Raji (cell line): ENCODE measurements around the gene PPP1R3E.
A peak's percentile ranks its signal among the peaks of the same experiment; 100 is the strongest.

Source experiments
- POLR2A ChIP-seq: IDR thresholded peaks from 2 replicates; pipeline ENCODE4 v1.6.1; 2011; ENCODE audit warnings: low read depth, low read length, control low read depth; ENCODE audit not compliant: insufficient read depth

Gene PPP1R3E

DNA sequence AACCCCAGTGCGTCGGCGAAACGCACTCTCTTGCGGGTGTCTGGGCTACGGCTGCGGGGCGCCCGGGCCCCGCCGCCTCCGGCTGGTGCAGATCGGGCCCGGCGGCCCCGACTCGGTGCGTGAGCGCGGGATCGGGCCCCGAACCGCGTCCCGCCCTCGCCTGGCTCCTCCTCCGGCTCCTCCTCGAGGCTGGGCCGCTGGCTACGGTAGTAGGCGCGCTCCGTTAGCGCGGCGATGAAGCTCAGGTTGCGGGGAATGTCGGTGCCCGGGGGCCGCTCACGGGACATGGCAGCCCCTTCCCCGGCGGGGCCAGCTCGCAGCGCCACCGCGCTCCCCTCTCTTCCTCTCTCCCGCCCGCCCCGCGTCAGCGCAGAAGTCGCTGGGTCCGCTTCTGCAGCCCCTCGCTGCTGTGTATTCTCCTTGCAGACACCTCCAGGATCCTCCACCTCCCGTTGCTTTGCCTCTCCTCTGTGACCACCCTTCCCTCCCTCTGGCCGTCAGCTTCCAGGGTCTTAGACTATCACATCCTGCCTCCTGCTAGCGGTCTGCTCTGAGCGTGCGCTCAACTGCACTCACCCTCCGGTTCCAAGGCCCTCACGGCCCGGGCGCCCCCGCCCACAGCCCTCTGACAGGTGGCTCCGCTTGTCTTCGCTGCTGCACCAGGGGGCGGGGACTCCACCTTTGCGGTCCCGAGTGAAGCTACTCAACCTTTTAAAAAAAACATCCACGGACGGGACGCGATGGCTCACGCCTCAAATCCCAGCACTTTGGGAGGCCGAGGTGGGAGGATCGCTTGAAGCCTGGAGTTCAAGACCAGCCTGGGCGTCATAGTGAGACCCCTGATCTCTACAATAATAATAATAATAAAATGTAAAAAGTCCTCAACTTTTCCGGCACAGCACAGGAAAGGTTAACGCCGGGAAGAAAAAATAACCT lies at the start of gene PPP1R3E:
Gene PPP1R3E (minus strand): TSS at position 570 of the 936 bp plus-strand sequence. CDS start 283 bp downstream, at position 287.
- peak; percentile 98 for TF ChIP-seq POLR2A

DNA sequence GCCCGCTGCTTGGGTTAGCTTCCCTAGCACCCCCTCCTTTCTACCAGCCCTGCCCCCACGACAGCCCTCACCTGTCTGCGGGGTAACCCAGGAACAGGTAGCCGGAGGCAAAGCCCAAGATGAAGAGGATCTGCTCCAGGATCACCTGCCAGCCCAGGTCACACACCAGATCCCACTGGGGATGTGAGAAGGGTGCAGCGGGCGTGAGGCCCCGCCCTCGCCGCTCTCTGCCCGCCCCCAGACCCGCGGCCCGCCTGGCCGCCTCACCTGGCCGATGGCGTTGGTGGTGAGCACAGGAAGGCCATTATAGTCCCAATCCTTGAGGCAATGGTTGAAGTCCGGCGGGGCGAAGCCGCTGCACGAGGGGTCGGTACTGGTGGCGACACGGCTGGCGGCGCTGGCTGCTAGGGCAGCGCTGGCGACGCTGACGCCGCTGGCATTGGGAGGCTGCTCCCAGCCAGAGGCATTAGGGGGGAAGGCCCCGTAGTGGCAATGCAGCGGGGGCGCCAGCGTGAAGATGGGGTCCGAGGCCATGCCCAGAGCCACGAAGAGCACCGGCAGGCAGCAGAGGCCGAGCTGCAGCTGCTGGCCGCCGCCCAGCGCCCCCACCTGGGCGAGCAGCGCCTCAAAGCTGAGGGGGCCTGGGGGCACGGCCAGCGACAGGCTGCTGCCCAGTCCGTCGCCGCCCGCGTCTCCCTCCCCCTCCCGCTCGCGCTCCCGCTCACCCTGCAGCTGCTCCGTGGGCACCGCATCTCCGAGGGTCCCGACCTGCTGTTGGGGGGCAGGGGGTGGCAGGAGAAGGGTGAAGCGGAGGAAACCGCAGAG lies 49.2 kb upstream of the PPP1R3E start:
- TF ChIP-seq POLR2A, result no peak

DNA sequence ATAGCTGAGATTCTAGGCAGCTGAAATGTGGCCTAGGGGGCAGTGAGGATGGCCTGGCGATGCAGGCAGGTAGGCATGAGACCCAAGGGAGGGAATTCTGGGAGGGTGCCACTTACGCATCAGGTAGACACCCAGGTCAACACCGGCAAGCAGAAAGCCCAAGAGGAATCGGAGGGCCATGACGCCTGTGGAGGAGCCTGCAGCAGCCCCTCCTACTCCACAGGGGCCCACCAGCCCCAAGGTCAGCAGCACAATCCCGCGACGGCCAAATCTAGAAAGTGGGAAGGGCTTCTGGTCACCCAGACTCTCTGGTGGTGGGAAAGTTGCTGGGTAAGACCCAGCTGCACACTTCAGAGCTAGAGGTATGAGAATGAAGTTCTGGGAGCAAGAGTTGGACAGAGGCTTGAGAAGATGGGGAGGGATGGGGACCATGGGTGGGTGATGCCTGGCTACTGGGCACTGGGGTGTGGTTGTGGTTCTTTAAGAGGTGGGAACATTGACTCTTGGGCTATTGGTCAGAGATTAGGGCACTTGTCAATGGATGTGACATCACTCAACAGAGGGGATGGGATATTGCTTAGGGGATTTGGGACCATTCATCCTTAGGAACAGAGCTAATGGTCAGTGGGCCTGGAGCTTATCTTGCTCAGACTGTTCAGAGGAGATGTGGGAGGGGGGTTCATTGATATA lies 46.6 kb upstream of the PPP1R3E start:
- TF ChIP-seq POLR2A, result no peak

GRCh38 chr14:23348297-23348655 lies 45.6 kb upstream of the PPP1R3E start:
- TF ChIP-seq POLR2A, result no peak

DNA sequence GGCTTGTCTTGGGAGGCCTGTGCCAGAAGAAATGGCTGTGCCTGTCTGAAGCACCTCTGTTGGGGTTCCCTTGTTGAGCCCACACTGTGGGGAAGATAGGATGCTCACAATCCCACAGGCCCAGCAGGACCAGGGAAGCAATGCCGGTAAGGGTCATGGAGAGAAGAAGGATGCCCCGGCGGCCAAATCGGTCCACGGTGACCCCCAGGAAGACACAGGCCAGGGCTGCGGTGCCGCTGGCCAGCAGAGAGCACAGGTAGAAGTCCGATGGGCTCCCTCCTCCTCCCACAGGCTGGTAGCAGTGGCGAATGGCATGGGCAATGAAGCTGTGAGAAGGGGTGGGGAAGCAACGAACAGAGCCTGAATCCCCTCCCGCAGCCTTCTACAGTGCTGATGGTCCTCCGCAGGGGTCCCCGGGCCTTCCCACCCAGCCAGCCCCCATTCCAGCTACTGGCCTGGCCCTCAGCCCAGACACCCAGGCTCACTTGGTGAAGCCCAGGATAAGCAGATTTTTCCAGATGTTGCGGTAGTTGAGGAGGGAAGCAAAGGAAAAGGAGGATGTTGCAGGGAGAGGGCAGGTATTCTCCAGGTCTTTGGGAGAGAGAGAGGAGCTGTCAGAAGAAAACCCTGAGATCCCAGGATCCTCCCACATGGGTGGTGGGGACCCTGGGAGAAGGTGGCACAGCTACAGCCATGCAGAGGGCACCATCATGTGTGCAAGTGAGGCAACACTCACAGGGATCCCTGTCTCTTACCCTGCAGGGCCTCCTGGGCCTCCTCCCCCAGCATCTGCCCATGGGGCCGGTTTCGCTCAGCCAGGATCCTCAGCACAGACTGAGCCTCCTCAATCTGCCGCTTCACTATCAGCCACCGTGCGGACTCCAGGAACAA lies 45.0 kb upstream of the PPP1R3E start:
- TF ChIP-seq POLR2A, result no peak

- TF ChIP-seq POLR2A, result no peak
Measured at GRCh38 chr14:23346693-23347405, 44.2 kb upstream of the PPP1R3E start.

- TF ChIP-seq POLR2A, result no peak
Measured at GRCh38 chr14:23345987-23346692, 43.5 kb upstream of the PPP1R3E start.

- TF ChIP-seq POLR2A, result no peak
Measured at GRCh38 chr14:23344481-23344880, 41.8 kb upstream of the PPP1R3E start.

DNA sequence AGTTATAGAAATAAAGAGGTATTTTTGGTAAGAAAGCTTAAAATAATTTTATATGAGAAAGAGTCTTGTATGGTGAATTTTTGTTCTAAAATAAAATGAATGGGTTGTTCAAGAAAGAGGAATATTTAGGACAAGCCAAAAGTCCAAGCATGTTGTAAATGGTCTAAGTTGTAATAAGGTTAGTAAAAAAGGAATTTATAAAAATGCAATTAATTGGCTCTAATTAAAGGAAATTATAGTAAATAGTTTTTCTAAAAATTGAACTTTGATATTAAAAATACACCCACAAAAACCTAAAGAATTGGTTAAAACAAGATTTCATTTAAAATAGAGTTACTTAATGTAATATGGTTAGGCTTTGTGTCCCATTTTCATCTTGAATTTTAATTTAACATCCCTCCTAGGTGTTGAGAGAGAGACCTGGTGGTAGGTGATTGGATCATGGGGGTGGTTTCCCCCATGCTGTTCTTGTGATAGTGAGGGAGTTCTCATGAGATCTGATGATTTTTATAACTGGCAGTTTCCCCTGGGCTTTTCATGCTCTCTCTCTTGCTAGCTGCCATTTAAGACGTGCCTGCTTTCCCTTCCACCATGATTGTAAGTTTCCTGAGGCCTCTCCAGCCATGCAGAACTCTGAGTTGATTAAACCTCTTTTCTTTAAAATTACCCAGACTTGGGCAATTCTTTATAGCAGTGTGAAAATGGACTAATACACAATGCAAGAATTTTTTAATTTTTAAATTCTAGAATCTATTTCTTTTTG lies 37.0 kb upstream of the PPP1R3E start:
- no peak for TF ChIP-seq POLR2A

DNA sequence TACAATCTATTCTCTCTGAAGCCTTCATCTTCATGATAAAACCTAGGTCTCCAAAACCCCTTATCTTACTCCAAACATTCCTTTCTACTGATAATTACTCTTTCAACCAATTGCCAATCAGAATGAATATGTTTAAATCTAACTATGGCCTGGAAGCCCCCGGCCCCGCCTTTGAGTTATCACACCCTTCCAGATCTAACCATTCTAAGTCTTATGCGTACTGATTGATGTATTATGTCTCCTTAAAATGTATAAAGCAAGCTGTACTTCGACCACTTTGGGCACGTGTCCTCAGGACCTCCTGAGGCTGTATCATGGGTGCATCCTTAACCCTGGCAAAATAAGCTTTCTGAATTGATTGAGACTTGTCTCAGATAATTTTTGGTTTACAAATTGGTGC lies 33.0 kb upstream of the PPP1R3E start:
- TF ChIP-seq POLR2A, result no peak

DNA sequence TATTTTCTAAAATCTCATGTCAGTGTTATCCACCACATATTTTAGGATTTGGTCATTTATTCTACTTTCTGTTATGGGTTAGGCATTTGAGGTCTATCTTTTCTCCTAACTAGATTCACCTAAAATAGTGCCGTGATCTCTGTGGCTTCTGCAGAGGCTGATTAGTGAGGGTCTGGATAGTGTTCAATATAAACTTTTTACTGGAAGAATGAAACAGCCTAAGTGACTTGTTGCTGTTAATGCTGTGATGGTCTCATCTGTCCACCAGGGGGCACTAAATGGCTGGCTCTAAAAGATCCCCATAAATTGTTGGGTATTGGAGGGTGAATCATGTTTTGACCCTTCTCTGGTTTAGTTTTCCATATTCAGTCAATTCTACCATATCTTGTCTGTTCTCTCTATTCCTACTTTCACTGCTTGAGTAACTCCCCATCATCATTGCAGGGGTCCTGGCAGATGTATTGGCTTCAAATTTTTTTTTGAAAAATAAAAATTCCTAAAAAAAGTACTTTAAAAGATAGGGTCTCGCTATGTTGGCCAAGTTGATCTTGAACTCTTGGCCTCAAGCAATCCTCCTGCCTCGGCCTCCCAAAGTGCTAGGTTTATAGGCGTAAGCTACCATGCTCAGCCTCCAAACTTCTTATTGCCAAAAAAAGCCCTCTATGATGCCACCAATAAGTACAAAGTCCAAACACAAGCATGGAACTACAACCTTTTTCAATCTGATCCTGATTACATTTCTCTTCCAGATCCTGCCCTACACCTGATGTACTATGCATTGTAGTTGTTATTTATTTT lies 25.5 kb upstream of the PPP1R3E start:
- TF ChIP-seq POLR2A, result no peak

GRCh38 chr14:23326491-23327332 lies 24.1 kb upstream of the PPP1R3E start:
- peak; percentile 33; the same call in 1 of the 2 replicates for TF ChIP-seq POLR2A
